ENCODE data around the gene MSRB3. TPM values are rescaled to one million over a fixed set of nuclear protein-coding genes. Genes with fewer than 3 reads are reported as not detected.
"Not testable (repeated sequence)": the region's sequence is repeated elsewhere in the genome, so short reads cannot be mapped to it uniquely, and the experiment has no call there.

Gene MSRB3
- total RNA-seq, 4 donors from 2014 or later, result 12.0 to 29.2 (median 18.5) TPM

GRCh38 chr12:65277994-65278575 is 398 bp upstream of the MSRB3 start:
- intact Hi-C loops (cut with DNase I), result no loop called here
- WGBS, 2 donors, result 10 to 16% methylated on average over 23 of the region's 23 CpGs

GRCh38 chr12:65279369-65280112 is 1.1 kb downstream of the MSRB3 start:
- H3K4me3 ChIP-seq (replicated peaks in 1 of 3), result peak overlapping the region; percentile 64 to 72 (median 67)
- DNase-seq, result peak; percentile 9 to 30
- H3K9me3 ChIP-seq, result no peaks in the 10 kb centered on the region
- peak overlapping the region; percentile 62 to 82 (median 75) for H3K27ac ChIP-seq
- H3K36me3 ChIP-seq, result no peaks in the 10 kb centered on the region
- WGBS, 2 donors, result 21 to 24% methylated on average over 20 to 21 of the region's 23 CpGs
- intact Hi-C loops (cut with DNase I), result no loop called here
- TF ChIP-seq CTCF (IDR thresholded peaks at IDR 0.05) (no peak), POLR2A (IDR thresholded peaks at IDR 0.05) (no peak)
- H3K4me1 ChIP-seq, result peaks cover 0 to 6% of the 10 kb centered on the region in 2 donors
- no peaks in the 10 kb centered on the region for H3K27me3 ChIP-seq

More at GRCh38 chr12:65277994-65278575, 398 bp upstream of the MSRB3 start:
- no peaks in the 10 kb centered on the region for H3K27me3 ChIP-seq
- H3K27ac ChIP-seq, result peak overlapping the region in 2 of 3 donors; percentile 75 to 82
- H3K4me3 ChIP-seq (replicated peaks in 1 of 3), result peak overlapping the region in 2 of 3 donors; percentile 64 to 67
- no peak for TF ChIP-seq POLR2A (IDR thresholded peaks at IDR 0.05)
- no peak for TF ChIP-seq CTCF (IDR thresholded peaks at IDR 0.05)
- no peaks in the 10 kb centered on the region for H3K9me3 ChIP-seq
- DNase-seq, result peak; percentile 4 to 5
- no peaks in the 10 kb centered on the region for H3K36me3 ChIP-seq
- peaks cover 0 to 6% of the 10 kb centered on the region in 2 donors for H3K4me1 ChIP-seq

GRCh38 chr12:65280306-65280705 is 1.8 kb downstream of the MSRB3 start:
- Histone ChIP-seq H3K27me3 (no peaks in the 10 kb centered on the region), H3K36me3 (no peaks in the 10 kb centered on the region), H3K4me3 (replicated peaks in 1 of 3) (no peak overlapping the region), H3K4me1 (peaks cover 0 to 6% of the 10 kb centered on the region in 2 donors), H3K27ac (no peak overlapping the region), H3K9me3 (no peaks in the 10 kb centered on the region)
- intact Hi-C loops (cut with DNase I), result no loop called here
- TF ChIP-seq POLR2A (IDR thresholded peaks at IDR 0.05) (no peak), CTCF (IDR thresholded peaks at IDR 0.05) (no peak)
- DNase-seq, result no peak
- WGBS, 2 donors, result 73 to 79% methylated on average over 3 of the region's 3 CpGs

- Histone ChIP-seq H3K4me3 (replicated peaks in 1 of 3) (no peak overlapping the region), H3K27ac (no peak overlapping the region), H3K9me3 (no peaks in the 10 kb centered on the region), H3K27me3 (no peaks in the 10 kb centered on the region), H3K36me3 (no peaks in the 10 kb centered on the region), H3K4me1 (peaks cover 0 to 5% of the 10 kb centered on the region in 2 donors)
- 86 to 94% methylated on average over 1 of the region's 1 CpG for WGBS, 2 donors
- intact Hi-C loops (cut with DNase I), result no loop called here
- no peak for TF ChIP-seq POLR2A (IDR thresholded peaks at IDR 0.05)
- TF ChIP-seq CTCF (IDR thresholded peaks at IDR 0.05), result no peak
- no peak for DNase-seq
These were observed 4.4 kb downstream of the MSRB3 start for GRCh38 chr12:65282840-65283239.

GRCh38 chr12:65285532-65285931 is 7.0 kb downstream of the MSRB3 start:
- intact Hi-C loops (cut with DNase I); H3K4me1 ChIP-seq; DNase-seq; H3K36me3 ChIP-seq; H3K27ac ChIP-seq; H3K9me3 ChIP-seq; H3K27me3 ChIP-seq; H3K4me3 ChIP-seq (replicated peaks in 1 of 3): not testable (repeated sequence)
- 94 to 95% methylated on average over 7 of the region's 7 CpGs for WGBS, 2 donors

Measured in thyroid gland (tissue), 4 donors.